AG04449 (cell line): ENCODE data around the gene BRD7.

ENCODE experiments used
- CTCF ChIA-PET: fragments of 350-600 bp; formaldehyde crosslinking; extraction: SDS; loops from one replicate; lab custom pipeline; 2021; ENCODE audit warnings: antibody characterized with exemption; lab: Yijun Ruan, JAX
- POLR2A ChIA-PET: fragments of 400-600, 350-600 bp; formaldehyde crosslinking; extraction: SDS; loops from one replicate; lab custom pipeline; 2020; ENCODE audit warnings: antibody characterized with exemption, inconsistent platforms; lab: Yijun Ruan, JAX
- DNase-seq: peaks from one replicate; pipeline ENCODE4 v3.0.0-alpha.2; 2010; ENCODE audit warnings: low read depth, low spot score
- H3K4me3 ChIP-seq: 2 replicates; pipeline ENCODE4 v1.5.1; 2011; ENCODE audit warnings: low read depth, mild to moderate bottlenecking, control low read depth, low read length
- TF ChIP-seq, protein P1 (sequence below): IDR thresholded peaks from one replicate; pipeline ENCODE4 v1.5.1; 2011; ENCODE audit warnings: mild to moderate bottlenecking, moderate library complexity, low read length, control low read depth, inconsistent platforms; ENCODE audit not compliant: insufficient read depth; ENCODE audit errors: missing control alignments

The BRD7 gene

DNA sequence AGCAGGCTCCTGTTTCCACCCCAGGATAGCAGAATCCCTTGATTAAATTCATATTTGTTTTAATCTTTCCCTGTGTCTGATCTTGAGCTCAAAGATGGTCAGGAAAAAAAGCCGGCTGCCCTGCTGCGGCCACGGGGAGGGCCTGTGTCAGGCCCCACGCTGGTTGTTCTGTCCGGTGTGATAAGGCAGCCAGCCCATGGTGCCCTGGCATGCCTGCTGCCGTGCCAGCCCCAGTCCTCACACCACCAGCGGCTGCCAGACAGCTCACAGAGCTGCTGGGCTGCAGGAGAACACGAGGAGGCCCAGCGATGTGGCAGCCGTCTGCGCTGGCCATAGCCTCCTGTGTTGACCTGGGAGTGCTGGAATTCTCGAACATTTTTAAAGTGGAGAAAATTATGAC is 34.7 kb upstream of the BRD7 start:
- TF ChIP-seq, protein P1, sequence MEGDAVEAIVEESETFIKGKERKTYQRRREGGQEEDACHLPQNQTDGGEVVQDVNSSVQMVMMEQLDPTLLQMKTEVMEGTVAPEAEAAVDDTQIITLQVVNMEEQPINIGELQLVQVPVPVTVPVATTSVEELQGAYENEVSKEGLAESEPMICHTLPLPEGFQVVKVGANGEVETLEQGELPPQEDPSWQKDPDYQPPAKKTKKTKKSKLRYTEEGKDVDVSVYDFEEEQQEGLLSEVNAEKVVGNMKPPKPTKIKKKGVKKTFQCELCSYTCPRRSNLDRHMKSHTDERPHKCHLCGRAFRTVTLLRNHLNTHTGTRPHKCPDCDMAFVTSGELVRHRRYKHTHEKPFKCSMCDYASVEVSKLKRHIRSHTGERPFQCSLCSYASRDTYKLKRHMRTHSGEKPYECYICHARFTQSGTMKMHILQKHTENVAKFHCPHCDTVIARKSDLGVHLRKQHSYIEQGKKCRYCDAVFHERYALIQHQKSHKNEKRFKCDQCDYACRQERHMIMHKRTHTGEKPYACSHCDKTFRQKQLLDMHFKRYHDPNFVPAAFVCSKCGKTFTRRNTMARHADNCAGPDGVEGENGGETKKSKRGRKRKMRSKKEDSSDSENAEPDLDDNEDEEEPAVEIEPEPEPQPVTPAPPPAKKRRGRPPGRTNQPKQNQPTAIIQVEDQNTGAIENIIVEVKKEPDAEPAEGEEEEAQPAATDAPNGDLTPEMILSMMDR, result no peak
- POLR2A ChIA-PET, result no interaction called here
- CTCF ChIA-PET, result no interaction called here

DNA sequence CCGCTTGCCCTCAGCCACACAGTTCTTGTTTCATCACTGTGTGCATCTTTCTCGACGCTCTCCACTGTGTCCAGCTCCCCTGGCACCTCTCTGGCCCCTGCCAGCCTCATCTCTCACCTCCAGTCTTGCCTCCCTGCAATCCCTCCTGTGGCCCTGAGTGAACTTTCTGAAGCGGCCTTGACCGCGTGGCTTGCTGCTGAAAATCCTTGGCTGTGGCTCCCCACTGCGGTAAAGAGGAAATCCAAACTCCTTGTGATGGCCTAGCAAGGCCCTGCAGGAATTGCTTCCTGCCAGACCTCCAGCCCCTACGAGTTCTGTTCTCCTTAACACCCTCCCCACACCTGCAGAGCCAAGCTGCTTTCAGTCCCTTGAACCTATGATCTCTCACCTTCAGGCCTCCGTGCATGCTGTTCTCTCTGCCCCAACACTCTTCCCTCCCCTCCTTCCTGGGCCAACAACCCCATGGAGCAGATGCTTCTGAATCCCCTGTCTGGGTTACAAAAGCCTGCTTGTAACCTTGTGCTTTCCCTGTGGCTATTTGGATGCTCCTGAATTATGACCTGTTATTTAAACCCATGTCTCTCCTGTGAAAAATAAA is 33.6 kb upstream of the BRD7 start:
- CTCF ChIA-PET, result no interaction called here
- POLR2A ChIA-PET, result no interaction called here
- H3K4me3 ChIP-seq, result no peak overlapping the region
- TF ChIP-seq, protein P1, result no peak
- DNase-seq, result no peak

More for the DNA sequence above, 34.7 kb upstream of the BRD7 start:
- DNase-seq, result no peak
- no peak overlapping the region for H3K4me3 ChIP-seq

GRCh38 chr16:50401355-50401754 is 32.6 kb upstream of the BRD7 start:
- TF ChIP-seq, protein P1, result no peak
- ChIA-PET POLR2A (no interaction called here), CTCF (no interaction called here)
- DNase-seq, result no peak
- H3K4me3 ChIP-seq, result no peak overlapping the region

GRCh38 chr16:50400967-50401348 is 32.2 kb upstream of the BRD7 start:
- DNase-seq, result no peak
- CTCF ChIA-PET, result no interaction called here
- TF ChIP-seq, protein P1, result no peak
- POLR2A ChIA-PET, result no interaction called here
- H3K4me3 ChIP-seq, result no peak overlapping the region

DNA sequence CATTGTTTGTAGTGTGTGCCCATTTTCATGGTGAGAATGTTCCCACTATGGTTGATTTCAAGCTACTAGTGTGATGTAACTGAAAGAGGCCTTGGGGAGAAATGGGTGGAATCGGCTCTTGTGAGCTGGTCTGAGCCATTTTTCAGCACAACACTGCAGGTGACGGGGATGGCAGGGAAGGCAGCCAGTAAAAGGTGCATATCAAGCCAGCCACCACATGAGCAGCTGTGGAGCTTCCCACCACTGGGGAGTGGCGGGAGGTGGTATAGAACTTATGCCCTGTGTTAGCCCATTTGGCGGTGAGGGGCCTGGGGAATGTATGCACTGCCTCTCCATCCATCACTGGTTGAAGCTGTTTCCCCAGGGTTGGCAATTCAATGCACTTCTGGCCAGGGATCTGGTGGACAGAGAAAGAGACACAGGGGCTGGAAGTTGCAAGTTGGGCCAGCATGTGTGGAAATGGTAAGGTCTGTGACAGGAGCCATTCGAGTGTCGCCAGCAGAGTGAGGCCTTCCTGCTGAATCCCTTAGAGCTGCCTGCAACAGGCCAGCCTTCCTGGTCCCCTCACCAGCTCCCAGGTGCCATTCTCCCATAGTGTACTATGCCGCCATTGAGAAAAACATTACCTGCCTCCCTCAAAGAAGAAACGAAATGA is 31.7 kb upstream of the BRD7 start:
- POLR2A ChIA-PET, result no interaction called here
- H3K4me3 ChIP-seq, result no peak overlapping the region
- DNase-seq, result no peak
- CTCF ChIA-PET, result no interaction called here
- TF ChIP-seq, protein P1, result no peak

GRCh38 chr16:50399411-50399810 is 30.6 kb upstream of the BRD7 start:
- ChIA-PET CTCF (no interaction called here), POLR2A (no interaction called here)
- H3K4me3 ChIP-seq, result no peak overlapping the region
- TF ChIP-seq, protein P1, result no peak
- DNase-seq, result no peak
